Adipocyte (in vitro differentiated cells): ENCODE results near the gene DMKN.

ENCODE experiments used
- DNase-seq: peaks from one replicate; pipeline ENCODE4 v3.0.0-alpha.2; 2015; ENCODE audit warnings: low read depth
- H3K27me3 ChIP-seq: replicated peaks from 2 replicates; pipeline ENCODE4 v1.7.0; 2013; ENCODE audit warnings: mild to moderate bottlenecking, low read length, moderate library complexity; ENCODE audit not compliant: control insufficient read depth, insufficient read depth
- H3K36me3 ChIP-seq: 2 replicates; pipeline ENCODE4 v1.7.0; 2013; ENCODE audit warnings: low read length, mild to moderate bottlenecking, moderate library complexity; ENCODE audit not compliant: control insufficient read depth, insufficient read depth, severe bottlenecking
- H3K4me1 ChIP-seq: 2 replicates; pipeline ENCODE4 v1.7.0; 2013; ENCODE audit warnings: mild to moderate bottlenecking, low read length, moderate library complexity; ENCODE audit not compliant: control insufficient read depth, insufficient read depth
- H3K4me3 ChIP-seq: 2 replicates; pipeline ENCODE4 v1.7.0; 2013; ENCODE audit warnings: mild to moderate bottlenecking, low read length, moderate library complexity
- H3K9ac ChIP-seq: 2 replicates; pipeline ENCODE4 v1.7.0; 2013; ENCODE audit warnings: mild to moderate bottlenecking, low read length, moderate library complexity
- H3K9me3 ChIP-seq: 2 replicates; pipeline ENCODE4 v1.7.0; 2013; ENCODE audit warnings: mild to moderate bottlenecking, low read length, moderate library complexity; ENCODE audit not compliant: control insufficient read depth

DMKN gene

DNA sequence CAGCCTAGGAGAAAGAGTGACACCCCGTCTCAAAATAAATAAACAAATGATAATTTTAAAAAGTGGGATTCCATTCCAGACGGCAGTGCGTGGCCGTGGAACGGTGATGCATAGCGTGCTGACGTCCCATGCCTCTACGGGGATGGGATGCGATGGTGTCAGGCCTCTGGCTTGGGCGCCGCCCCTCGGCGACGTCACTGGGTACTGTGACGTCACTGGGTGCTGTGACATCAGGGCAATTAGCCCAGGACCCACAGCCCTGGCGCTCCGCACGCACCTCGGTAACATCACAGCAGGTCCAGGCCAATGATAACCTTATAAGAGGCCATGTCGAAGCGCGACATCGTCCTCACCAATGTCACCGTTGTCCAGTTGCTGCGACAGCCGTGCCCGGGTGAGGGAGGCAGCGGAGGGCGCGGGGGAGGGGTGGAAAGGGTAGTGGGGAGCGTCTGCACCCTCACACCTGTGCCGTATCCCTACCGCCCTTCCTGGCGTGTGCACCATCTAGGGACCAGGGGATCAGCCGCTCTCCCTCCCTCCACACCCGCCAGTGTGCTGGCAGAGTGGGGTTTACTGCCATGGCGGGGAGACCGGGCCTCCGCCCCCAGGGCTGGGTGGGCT lies 19.9 kb upstream of the DMKN start, which contains the start of gene GAPDHS:
GAPDHS (plus strand) TSS at position 256 of the 621 bp plus-strand sequence; CDS start at position 328, 72 bp downstream.
- DNase-seq: no peak
- peak within 1 kb of the TSS; percentile 52 for H3K4me3 ChIP-seq

DNA sequence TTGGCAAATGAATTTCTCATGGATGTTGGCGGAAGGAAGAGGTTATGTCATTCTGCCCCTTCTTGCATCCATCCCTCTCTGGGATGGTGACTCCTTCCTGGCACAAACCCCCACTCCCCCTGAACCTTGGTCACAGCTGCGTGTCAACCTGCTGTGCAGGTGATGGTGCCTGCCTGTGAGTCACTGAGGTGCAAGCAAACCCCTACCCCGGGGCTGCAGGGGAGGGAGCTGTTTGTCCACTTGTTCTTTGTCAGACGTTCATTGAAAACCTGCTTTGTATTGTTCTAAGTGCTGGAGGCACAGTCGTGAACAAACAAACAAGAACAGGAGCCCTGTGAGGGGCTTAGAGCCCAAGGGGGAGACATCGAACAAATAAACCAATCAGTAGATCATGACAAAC lies 17.8 kb upstream of the DMKN start:
- Histone ChIP-seq H3K4me1 (peaks cover 16% of the 10 kb centered on the region), H3K9me3 (no peaks in the 10 kb centered on the region), H3K36me3 (no peaks in the 10 kb centered on the region), H3K27me3 (peaks cover 2% of the 10 kb centered on the region), H3K4me3 (no peak overlapping the region), H3K9ac (no peak overlapping the region)
- DNase-seq: no peak

More for the DNA sequence above, 19.9 kb upstream of the DMKN start, which contains the start of gene GAPDHS:
- H3K36me3 ChIP-seq: no peaks in the 10 kb centered on the region
- H3K9me3 ChIP-seq: no peaks in the 10 kb centered on the region
- H3K27me3 ChIP-seq: peaks cover 2% of the 10 kb centered on the region
- H3K4me1 ChIP-seq: peaks cover 10% of the 10 kb centered on the region
- H3K9ac ChIP-seq: no peak within 1 kb of the TSS

DNA sequence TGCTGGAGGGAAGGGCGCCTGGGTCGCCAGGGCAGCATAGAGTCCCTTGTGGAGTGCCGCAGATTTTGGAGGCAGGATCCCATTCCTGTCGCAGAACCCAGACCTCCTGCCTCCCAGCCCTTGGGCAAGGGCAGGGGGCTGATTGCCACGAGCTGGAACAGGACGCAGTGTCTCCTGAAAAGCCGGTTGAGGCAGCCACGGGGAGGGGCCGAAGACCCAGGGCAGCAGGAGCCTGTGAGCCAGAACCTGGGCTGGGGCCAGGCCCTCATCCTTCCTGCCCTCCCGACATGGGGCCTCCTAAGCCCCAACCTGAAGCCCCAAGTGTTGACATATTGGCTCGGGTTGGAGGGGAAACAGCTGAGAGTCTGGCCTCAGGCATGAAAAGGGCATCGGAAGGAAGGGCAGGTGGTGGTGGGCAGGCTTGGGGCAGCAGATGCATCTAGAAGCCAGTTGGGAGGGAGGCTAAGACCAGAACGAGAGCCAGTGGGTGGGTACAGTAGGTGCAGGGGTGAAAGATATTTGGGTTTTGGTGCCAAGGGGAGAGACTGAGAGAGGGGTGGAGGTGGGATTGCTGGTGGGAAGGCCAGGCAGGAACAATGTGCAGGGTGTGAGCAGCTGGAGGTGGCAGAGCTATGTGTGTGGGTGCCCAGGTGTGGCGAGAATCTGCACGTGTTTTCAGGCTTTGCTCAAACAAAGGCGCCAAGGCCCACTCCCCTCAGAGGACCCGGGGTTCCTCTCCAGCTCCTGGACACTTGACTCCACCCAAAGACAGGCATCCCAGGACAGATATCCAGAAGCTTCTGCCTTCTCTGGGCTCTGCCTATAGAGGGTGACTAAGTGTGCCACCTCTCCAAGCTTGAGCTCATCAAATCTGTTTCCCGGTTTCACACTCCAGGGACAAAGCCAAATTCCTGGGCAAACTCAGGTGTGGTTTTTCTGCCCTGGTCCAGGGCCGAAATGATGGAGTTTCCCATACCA lies 16.1 kb upstream of the DMKN start:
- Histone ChIP-seq H3K9ac (no peak overlapping the region), H3K9me3 (no peaks in the 10 kb centered on the region), H3K36me3 (no peaks in the 10 kb centered on the region), H3K4me3 (no peak overlapping the region), H3K4me1 (peaks cover 16% of the 10 kb centered on the region), H3K27me3 (peaks cover 8% of the 10 kb centered on the region)
- no peak for DNase-seq

DNA sequence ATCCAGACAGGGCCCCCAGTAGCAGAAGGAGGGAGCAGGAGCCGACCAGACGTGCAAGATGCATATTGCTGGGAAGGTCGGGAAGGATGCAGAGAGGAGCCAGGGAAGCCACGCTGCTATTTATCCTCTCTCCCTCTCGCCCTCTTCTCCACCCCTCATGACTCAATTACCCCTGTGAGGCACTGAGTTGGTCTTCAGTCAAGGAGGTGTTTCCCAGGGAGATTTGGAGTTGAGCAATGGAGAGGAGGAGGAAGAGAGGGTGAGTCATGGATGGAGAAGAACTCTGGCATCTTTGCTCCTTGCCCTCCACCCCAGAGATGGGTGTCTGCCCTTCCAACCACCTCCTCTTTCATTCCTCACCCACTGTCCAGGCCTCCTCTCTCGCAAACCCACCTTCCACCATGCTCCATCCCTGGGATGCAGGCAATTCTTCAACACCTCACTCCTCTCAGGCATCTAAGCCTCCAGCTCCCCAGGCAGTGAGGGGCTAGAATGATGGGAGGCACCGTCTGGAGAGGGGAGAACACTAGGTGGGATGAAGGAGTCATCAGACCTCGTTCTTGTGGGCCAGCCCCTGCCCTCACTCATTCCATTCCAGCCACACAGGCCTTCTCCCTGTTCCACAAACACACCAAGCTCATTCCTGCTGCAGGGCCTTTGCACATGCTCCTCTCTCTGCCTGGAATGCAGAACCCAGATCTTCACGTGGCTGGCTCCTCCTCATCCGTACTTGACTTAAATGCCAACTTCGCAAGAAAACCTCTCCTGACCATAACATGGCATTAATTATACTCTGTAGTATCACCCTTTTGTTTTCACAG lies 15.0 kb upstream of the DMKN start, which contains the start of gene SBSN:
SBSN (minus strand) TSS at position 94 of the 821 bp plus-strand sequence; CDS start at position 64, 30 bp downstream.
- Histone ChIP-seq H3K9ac (no peak within 1 kb of the TSS), H3K4me3 (no peak within 1 kb of the TSS), H3K4me1 (peaks cover 7% of the 10 kb centered on the region), H3K9me3 (no peaks in the 10 kb centered on the region), H3K27me3 (peaks cover 10% of the 10 kb centered on the region), H3K36me3 (no peaks in the 10 kb centered on the region)
- peak; percentile 57 for DNase-seq

DNA sequence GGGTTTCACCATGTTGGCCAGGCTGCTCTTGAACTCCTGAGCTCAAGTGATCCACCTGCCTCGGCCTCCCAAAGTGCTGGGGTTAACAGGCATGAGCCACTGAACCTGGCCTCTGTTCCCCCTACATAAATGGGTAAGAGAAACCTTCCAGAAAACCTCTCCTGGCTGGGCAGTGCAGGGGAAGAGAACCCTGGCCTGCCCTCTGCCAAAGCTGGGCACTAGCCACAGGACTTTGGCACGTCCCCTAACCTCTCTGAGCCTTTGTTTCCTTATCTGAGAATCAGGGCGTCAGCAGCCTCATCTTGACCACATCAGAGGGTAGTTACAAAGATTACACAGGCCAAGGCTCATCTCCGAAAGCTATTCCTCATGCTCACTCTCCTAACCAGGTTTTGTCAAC lies 12.4 kb upstream of the DMKN start:
- Histone ChIP-seq H3K9me3 (no peaks in the 10 kb centered on the region), H3K4me1 (peaks cover 6% of the 10 kb centered on the region), H3K9ac (no peak overlapping the region), H3K36me3 (no peaks in the 10 kb centered on the region), H3K27me3 (peaks cover 10% of the 10 kb centered on the region), H3K4me3 (no peak overlapping the region)
- no peak for DNase-seq

DNA sequence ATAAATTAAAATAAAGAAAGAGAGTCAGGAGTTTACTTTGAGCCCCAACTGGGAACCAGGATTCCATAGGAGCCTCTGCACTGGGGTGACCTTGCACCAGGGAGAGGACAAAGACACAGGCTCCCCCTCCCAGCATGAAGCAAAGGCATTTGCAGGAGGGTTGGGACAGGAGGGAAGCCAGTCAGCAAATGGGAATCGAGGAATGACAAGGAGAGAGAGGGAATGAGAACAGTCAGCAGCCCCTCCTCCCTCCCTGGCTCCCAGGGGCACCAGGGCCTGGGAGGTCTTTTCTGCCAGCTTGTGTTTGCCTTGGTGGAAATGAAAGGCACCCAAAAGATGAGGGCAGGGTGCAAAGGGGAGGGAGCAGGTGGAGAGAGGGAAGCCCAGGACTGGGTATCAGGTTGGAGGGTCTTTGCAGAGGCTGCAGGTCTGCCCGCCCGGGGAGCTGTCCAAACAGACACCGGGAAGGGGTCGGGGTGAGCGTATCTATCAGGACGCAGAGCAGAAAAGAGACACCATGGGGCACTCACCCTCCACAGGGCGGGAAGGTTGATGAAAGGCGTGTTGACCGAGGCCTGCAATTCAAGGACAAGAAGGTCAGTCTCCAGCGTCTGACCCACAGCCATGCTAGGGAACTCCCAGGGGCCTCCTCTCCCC lies 10.9 kb upstream of the DMKN start:
- Histone ChIP-seq H3K4me3 (no peak overlapping the region), H3K9ac (no peak overlapping the region), H3K36me3 (no peaks in the 10 kb centered on the region), H3K27me3 (peaks cover 10% of the 10 kb centered on the region), H3K4me1 (peaks cover 6% of the 10 kb centered on the region), H3K9me3 (no peaks in the 10 kb centered on the region)
- DNase-seq: no peak

DNA sequence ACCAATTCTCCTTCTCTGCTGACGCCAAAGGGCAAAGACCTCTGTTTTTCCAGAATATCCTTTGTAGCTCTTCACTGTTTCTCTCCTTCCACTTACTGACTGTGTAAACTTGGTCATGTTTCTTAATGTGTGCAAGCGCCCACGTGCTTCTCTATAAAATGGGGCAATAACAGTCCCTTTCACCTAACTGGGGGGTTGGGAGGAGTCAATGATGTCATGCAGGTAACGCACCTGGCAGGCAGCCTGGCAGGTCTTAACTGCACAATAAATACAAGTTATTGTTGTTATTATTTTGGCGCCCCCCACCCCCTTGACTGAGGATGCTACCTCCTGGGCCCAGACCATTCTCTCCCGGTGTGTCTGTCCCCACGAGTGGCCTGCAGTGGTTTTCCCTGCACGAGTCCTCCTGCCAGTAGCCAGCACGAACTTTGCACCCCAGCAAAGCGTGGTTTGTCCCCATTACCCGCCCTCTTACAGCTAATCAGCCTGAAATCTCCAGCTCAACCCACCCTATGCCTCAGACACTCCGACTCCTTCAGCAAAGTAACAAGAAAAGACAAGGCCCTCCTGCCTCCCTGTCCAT lies 9.4 kb upstream of the DMKN start:
- H3K27me3 ChIP-seq: peaks cover 10% of the 10 kb centered on the region
- H3K9ac ChIP-seq: no peak overlapping the region
- H3K36me3 ChIP-seq: no peaks in the 10 kb centered on the region
- no peak for DNase-seq
- no peaks in the 10 kb centered on the region for H3K9me3 ChIP-seq
- peaks cover 11% of the 10 kb centered on the region for H3K4me1 ChIP-seq
- H3K4me3 ChIP-seq: no peak overlapping the region

DNA sequence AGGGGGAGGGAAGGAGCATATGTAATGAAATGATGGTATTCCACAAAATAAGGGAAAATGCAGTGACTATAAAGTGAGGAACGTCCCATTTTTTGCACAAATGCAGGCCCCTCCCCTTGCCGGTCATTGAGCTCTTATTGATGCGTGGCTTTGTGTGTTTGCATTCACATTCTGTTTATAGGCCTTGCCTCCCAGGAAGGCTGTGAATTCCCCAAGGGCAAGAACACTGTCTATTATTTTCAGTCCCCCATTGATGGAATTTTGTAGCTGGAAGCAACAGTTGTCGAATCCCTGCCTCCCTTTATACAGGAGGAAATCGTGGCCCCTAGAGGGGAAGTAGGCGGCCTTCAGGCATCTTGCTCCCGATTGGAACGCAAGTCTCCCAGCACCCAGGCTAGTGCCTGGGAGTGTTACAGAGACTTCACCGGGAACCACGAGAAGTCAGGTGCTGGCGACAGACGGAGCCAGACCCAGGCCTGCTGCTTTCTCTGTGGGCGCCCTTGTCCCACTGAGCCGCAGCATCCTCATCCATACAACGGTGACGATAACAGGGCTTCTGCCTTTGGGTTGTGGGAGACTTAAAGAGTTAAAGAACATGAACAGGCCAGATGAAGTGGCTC lies 7.8 kb upstream of the DMKN start:
- Histone ChIP-seq H3K9me3 (no peaks in the 10 kb centered on the region), H3K36me3 (no peaks in the 10 kb centered on the region), H3K4me3 (no peak overlapping the region), H3K4me1 (peaks cover 10% of the 10 kb centered on the region), H3K27me3 (peaks cover 10% of the 10 kb centered on the region), H3K9ac (no peak overlapping the region)
- DNase-seq: no peak

DNA sequence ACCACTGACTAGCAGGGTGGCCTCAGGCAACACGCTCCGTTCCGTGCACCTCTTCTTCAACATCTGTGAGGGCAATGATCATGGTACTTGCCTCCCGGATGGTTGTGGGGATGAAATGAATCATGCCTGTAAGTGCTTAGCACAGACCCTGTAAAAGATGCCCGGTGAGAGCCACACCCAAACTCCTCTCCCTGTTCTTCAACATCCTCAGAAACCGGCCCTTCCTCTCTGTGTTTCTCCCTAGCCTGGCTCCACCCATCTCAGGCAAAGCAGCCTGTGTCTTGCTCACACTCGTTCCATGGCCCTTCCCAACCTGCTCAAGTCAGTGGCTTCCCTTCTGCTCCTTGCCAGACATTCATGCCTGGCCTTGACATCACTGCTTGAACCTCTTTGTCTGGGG lies 5.8 kb upstream of the DMKN start:
- DNase-seq: peak; percentile 8
- no peaks in the 10 kb centered on the region for H3K9me3 ChIP-seq
- H3K36me3 ChIP-seq: no peaks in the 10 kb centered on the region
- peaks cover 13% of the 10 kb centered on the region for H3K4me1 ChIP-seq
- H3K27me3 ChIP-seq: peaks cover 2% of the 10 kb centered on the region
- no peak overlapping the region for H3K4me3 ChIP-seq
- H3K9ac ChIP-seq: no peak overlapping the region

DNA sequence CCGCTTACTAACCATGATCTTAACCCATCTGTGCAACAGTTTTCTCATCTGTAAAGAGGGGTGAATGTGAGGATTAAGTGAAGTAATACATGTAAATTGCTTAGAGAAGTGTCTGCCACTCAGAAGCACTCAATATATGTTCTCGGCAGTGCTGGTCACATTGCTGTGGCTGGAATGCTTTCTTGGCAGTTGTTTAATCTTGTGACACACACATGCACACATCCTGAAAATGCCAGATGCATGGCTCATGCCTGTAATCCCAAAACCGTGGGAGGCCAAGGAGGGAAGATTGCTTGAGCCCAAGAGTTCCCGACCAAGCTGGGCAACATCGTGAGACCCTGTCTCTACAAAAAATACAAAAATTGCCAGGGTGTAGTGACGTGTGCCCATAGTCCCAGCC lies 4.9 kb upstream of the DMKN start:
- no peaks in the 10 kb centered on the region for H3K36me3 ChIP-seq
- no peak overlapping the region for H3K4me3 ChIP-seq
- no peaks in the 10 kb centered on the region for H3K27me3 ChIP-seq
- peaks cover 23% of the 10 kb centered on the region for H3K4me1 ChIP-seq
- peak; percentile 92 for DNase-seq
- H3K9ac ChIP-seq: peak overlapping the region; percentile 67
- no peaks in the 10 kb centered on the region for H3K9me3 ChIP-seq
